Fibroblast of the aortic adventitia (primary cell): ENCODE results near the gene FAM177A1. TPM values are rescaled to one million over a fixed set of nuclear protein-coding genes. Genes with fewer than 3 reads are reported as not detected.
"Not testable (repeated sequence)": the region's sequence is repeated elsewhere in the genome, so short reads cannot be mapped to it uniquely, and the experiment has no call there.

Experiments used
- DNase-seq: peaks from one replicate; pipeline ENCODE4 v3.0.0-alpha.2; 2010; ENCODE audit warnings: low read depth
- H3K4me3 ChIP-seq: 2 replicates; pipeline ENCODE4 v1.5.1; 2011; ENCODE audit warnings: low read depth, mild to moderate bottlenecking, control low read depth, low read length, moderate library complexity
- total RNA-seq: library from RNA; depleted of rRNA; stranded (reverse); fragments of >200 nt; gene quantifications from 2 replicates; pipeline ENCODE4 v1.2.3, GENCODE V29; 2012; ENCODE audit warnings: low replicate concordance
- TF ChIP-seq, protein P1 (sequence below): IDR thresholded peaks from 2 replicates; pipeline ENCODE4 v1.5.1; 2011; ENCODE audit warnings: mild to moderate bottlenecking, low read length, control low read depth, inconsistent platforms; ENCODE audit not compliant: insufficient read depth

The FAM177A1 gene
- total RNA-seq, 1 donor = 37.4 TPM

GRCh38 chr14:35028435-35028834 lies 17.6 kb upstream of the FAM177A1 start:
- H3K4me3 ChIP-seq = no peak overlapping the region
- DNase-seq = no peak
- TF ChIP-seq, protein P1, sequence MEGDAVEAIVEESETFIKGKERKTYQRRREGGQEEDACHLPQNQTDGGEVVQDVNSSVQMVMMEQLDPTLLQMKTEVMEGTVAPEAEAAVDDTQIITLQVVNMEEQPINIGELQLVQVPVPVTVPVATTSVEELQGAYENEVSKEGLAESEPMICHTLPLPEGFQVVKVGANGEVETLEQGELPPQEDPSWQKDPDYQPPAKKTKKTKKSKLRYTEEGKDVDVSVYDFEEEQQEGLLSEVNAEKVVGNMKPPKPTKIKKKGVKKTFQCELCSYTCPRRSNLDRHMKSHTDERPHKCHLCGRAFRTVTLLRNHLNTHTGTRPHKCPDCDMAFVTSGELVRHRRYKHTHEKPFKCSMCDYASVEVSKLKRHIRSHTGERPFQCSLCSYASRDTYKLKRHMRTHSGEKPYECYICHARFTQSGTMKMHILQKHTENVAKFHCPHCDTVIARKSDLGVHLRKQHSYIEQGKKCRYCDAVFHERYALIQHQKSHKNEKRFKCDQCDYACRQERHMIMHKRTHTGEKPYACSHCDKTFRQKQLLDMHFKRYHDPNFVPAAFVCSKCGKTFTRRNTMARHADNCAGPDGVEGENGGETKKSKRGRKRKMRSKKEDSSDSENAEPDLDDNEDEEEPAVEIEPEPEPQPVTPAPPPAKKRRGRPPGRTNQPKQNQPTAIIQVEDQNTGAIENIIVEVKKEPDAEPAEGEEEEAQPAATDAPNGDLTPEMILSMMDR = no peak

DNA sequence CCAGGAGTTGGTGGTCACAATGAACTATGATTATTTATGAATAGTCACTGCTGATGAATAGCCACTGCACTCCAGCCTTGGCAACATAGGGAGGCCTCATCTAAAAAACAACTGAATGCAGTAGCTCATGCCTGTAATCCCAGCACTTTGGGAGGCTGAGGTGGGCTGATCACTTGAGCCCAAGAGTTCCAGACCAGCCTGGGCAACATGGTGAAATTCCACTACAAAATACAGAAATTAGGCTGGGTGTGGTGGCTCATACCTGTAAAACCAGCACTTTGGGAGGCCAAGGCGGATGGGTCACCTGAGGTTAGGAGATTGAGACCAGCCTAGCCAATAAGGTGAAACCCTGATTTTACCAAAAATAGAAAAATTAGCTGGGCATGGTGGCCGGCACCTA lies 13.5 kb upstream of the FAM177A1 start:
- H3K4me3 ChIP-seq = no peak overlapping the region
- TF ChIP-seq, protein P1 = no peak
- no peak for DNase-seq

DNA sequence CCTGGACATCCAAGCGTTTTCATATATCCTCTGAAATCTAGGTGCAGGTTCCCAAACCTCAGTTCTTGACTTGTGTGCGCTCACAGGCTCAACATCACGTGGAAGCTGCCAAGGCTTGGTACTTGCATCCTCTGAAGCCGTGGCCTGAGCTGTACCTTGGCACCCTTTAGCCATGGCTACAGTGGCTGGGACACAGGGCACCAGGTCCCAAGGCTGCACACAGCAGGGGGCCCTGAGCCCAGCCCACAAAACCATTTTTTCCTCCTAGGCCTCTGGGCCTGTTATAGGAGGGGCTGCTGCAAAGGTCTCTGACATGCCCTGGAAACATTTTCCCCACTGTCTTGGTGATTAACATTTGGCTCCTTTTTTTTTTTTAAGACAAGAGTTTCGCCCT lies 11.6 kb upstream of the FAM177A1 start:
- DNase-seq = no peak
- no peak overlapping the region for H3K4me3 ChIP-seq
- TF ChIP-seq, protein P1 = no peak

DNA sequence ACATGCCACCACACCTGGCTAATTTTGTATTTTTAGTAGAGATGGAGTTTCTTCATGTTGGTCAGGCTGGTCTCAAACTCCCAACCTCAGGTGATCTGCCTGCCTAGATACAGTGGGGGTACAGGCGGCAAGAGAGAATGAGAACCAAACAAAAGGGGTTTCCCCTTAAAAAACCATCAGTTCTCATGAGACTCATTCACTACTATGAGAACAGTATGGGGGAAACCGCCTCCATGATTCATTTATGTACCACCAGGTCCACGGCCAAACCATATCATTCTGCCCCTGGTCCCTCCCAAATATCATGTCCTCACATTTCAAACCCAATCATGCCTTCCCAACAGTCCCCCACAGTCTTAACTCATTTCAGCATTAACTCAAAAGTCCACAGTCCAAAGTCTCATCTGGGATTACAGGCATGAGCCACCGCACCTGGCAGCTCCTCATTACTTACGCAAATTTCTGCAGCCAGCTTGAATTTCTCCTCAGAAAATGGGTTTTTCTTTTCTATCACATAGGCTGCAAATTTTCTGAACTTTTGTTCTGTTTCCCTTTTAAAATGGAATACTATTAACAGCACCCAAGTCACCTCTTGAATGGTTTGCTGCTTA lies 11.0 kb upstream of the FAM177A1 start:
- not testable (repeated sequence) for DNase-seq, H3K4me3 ChIP-seq

DNA sequence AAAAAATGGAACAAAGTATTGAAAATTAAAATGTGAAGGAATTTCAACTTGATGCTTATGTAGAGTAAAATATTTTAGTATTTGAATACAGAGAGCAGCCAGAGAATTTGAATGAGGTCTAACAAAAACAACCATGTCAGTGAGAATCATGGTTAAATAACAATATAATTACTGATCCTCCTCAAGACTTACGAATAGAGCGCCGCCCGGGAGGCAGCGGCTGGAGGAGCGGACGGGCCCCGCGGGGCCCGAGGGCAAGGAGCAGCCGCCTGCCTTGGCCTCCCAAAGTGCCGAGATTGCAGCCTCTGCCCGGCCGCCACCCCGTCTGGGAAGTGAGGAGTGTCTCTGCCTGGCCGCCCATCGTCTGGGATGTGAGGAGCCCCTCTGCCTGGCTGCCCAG lies 7.8 kb upstream of the FAM177A1 start:
- not testable (repeated sequence) for H3K4me3 ChIP-seq, DNase-seq

DNA sequence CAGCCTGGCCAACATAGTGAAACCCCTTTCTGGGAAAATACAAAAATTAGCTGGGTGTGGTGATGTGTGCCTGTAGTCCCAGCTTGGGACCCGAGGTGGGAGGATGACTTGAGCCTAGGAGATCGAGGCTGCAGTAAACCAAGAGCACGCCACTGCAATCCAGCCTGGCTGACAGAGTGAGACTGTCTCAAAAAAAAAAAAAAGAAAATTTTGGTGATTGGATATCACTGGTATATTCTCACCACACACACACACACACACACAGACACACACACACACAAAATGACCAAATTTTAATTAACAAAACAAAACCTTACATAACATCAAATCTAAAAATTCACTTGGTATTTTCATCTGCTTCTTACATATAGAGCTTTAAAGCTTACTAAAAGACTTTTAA lies 3.4 kb upstream of the FAM177A1 start:
- TF ChIP-seq, protein P1 = no peak

DNA sequence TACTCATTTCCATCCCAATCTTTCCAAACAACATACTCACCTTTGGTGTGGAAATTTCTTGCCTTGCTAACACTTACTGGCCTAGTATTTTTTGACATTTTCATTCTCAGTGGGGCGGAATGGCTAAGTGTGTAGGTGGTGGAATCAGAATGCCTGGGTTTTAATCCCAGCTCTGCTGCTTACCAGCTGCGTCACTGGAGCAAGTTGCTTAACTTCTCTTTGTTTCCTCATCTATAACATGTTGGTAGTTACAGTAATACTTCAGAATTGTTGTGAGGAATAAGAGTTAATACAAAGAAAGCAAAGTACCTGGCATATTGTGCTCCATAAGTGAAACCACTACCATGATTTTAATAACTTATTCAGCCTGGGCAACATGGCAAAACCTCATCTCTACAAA lies 3.0 kb upstream of the FAM177A1 start:
- no peak overlapping the region for H3K4me3 ChIP-seq
- TF ChIP-seq, protein P1 = no peak
- no peak for DNase-seq

More for the DNA sequence above, 3.4 kb upstream of the FAM177A1 start:
- no peak for DNase-seq
- H3K4me3 ChIP-seq = no peak overlapping the region
